ENCODE measurements around the gene IRF8.
"Not testable (repeated sequence)": the region's sequence is repeated elsewhere in the genome, so short reads cannot be mapped to it uniquely, and the experiment has no call there.

The IRF8 gene

GRCh38 chr16:85898521-85899442, at the start of gene IRF8:
Gene IRF8, plus strand, starts transcription at chr16:85899162. Its CDS starts 3,854 bp downstream, at chr16:85903016.
- no peak for DNase-seq (ENCODE audit: low read depth)

- no peak for DNase-seq (ENCODE audit: low read depth)
Observed at GRCh38 chr16:85849388-85849787, 49.6 kb upstream of the IRF8 start.

- no peak for DNase-seq (ENCODE audit: low read depth)
Observed at GRCh38 chr16:85850344-85850880, 48.5 kb upstream of the IRF8 start.

GRCh38 chr16:85851034-85851785, 47.8 kb upstream of the IRF8 start:
- no peak for DNase-seq (ENCODE audit: low read depth)

GRCh38 chr16:85853547-85854545, 45.1 kb upstream of the IRF8 start:
- no peak for DNase-seq (ENCODE audit: low read depth)

- no peak for DNase-seq (ENCODE audit: low read depth)
Observed at GRCh38 chr16:85854935-85855334, 44.0 kb upstream of the IRF8 start.

GRCh38 chr16:85856079-85856478, 42.9 kb upstream of the IRF8 start:
- no peak for DNase-seq (ENCODE audit: low read depth)

GRCh38 chr16:85856585-85856984, 42.4 kb upstream of the IRF8 start:
- DNase-seq (ENCODE audit: low read depth): no peak

GRCh38 chr16:85857406-85857805, 41.6 kb upstream of the IRF8 start:
- DNase-seq (ENCODE audit: low read depth): no peak

- not testable (repeated sequence) for DNase-seq (ENCODE audit: low read depth)
Observed at GRCh38 chr16:85858571-85858970, 40.4 kb upstream of the IRF8 start.

GRCh38 chr16:85858984-85859817, 39.8 kb upstream of the IRF8 start:
- no peak for DNase-seq (ENCODE audit: low read depth)

GRCh38 chr16:85859818-85860125, 39.2 kb upstream of the IRF8 start:
- no peak for DNase-seq (ENCODE audit: low read depth)

- DNase-seq (ENCODE audit: low read depth): no peak
Observed at GRCh38 chr16:85860413-85861094, 38.4 kb upstream of the IRF8 start.

- no peak for DNase-seq (ENCODE audit: low read depth)
Observed at GRCh38 chr16:85861095-85861825, 37.7 kb upstream of the IRF8 start.

GRCh38 chr16:85862476-85863383, 36.2 kb upstream of the IRF8 start:
- DNase-seq (ENCODE audit: low read depth): no peak

GRCh38 chr16:85863384-85863774, 35.6 kb upstream of the IRF8 start:
- DNase-seq (ENCODE audit: low read depth): no peak

- DNase-seq (ENCODE audit: low read depth): no peak
Observed at GRCh38 chr16:85864965-85865364, 34.0 kb upstream of the IRF8 start.

- DNase-seq (ENCODE audit: low read depth): no peak
Observed at GRCh38 chr16:85867189-85867588, 31.8 kb upstream of the IRF8 start.

All from HS-5 (cell line).